ENCODE measurements around the gene ABLIM1. TPM values are rescaled to one million over a fixed set of nuclear protein-coding genes. Genes with fewer than 3 reads are reported as not detected.

ABLIM1 gene
- total and polyA plus RNA-seq, 2 experiments from 2014 or later: 21.9 to 45.1 TPM

DNA sequence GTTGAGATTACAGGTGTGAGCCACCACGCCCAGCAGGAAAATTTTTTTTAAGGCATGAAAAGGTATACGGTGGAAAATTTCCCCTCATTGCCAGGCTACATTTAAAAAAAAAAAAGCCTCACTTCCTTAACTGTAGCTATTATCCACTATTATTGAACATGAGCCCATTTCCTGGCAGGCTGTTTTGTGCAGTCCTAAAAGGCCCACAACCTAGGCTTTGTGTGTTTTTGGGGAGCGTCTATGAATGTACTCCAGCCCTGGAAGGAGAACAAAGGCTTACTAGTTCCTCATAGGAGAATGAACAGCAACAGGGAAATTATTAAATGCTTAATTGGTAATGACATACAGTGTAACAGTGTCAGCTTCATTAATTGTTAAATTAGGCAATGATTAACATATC is 111.0 kb downstream of the ABLIM1 start:
- H3K27me3 Mint-ChIP-seq (ENCODE audit: insufficient read depth, low read depth, poor library complexity): peaks cover 2% of the 10 kb centered on the region

More for the DNA sequence above, 111.0 kb downstream of the ABLIM1 start:
- no peak overlapping the region for H2AFZ ChIP-seq
- no peaks in the 10 kb centered on the region for H3F3A ChIP-seq (replicated peaks; ENCODE audit: low read depth)
- no peaks in the 10 kb centered on the region; the same call in 1 of the 2 replicates for H4K20me1 ChIP-seq (replicated peaks; ENCODE audit: insufficient read depth)
- no peak overlapping the region for H3K4me2 ChIP-seq
- no peak overlapping the region for H3K27ac ChIP-seq (ENCODE audit: low read depth)
- H3K9me2 ChIP-seq (ENCODE audit: insufficient read depth): no peaks in the 10 kb centered on the region
- H3K9me3 Mint-ChIP-seq: no peaks in the 10 kb centered on the region
- no peaks in the 10 kb centered on the region for H3K4me1 ChIP-seq (ENCODE audit: insufficient read depth)
- no peak overlapping the region for H3K27ac Mint-ChIP-seq
- H3K36me3 Mint-ChIP-seq (ENCODE audit: low read depth): no peaks in the 10 kb centered on the region; the same call in 2 of the 3 replicates
- no peak overlapping the region for H3K4me3 ChIP-seq
- no peak for TF ChIP-seq CREB1 (CRISPR knock-in tag; IDR thresholded peaks at IDR 0.05; ENCODE audit: low read depth)
- TF ChIP-seq EZH2phosphoT487 (IDR thresholded peaks at IDR 0.05; ENCODE audit: unreplicated experiment): no peak
- TF ChIP-seq ZNF114 (CRISPR knock-in tag; IDR thresholded peaks at IDR 0.05): no peak
- TF ChIP-seq ZNF331 (CRISPR knock-in tag; IDR thresholded peaks at IDR 0.05; ENCODE audit: low read depth): no peak
- TF ChIP-seq, protein P1, sequence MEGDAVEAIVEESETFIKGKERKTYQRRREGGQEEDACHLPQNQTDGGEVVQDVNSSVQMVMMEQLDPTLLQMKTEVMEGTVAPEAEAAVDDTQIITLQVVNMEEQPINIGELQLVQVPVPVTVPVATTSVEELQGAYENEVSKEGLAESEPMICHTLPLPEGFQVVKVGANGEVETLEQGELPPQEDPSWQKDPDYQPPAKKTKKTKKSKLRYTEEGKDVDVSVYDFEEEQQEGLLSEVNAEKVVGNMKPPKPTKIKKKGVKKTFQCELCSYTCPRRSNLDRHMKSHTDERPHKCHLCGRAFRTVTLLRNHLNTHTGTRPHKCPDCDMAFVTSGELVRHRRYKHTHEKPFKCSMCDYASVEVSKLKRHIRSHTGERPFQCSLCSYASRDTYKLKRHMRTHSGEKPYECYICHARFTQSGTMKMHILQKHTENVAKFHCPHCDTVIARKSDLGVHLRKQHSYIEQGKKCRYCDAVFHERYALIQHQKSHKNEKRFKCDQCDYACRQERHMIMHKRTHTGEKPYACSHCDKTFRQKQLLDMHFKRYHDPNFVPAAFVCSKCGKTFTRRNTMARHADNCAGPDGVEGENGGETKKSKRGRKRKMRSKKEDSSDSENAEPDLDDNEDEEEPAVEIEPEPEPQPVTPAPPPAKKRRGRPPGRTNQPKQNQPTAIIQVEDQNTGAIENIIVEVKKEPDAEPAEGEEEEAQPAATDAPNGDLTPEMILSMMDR (conservative IDR thresholded peaks at IDR 0.05; ENCODE audit: low read depth in 2 of 2): no peak
- TF ChIP-seq, protein P2, sequence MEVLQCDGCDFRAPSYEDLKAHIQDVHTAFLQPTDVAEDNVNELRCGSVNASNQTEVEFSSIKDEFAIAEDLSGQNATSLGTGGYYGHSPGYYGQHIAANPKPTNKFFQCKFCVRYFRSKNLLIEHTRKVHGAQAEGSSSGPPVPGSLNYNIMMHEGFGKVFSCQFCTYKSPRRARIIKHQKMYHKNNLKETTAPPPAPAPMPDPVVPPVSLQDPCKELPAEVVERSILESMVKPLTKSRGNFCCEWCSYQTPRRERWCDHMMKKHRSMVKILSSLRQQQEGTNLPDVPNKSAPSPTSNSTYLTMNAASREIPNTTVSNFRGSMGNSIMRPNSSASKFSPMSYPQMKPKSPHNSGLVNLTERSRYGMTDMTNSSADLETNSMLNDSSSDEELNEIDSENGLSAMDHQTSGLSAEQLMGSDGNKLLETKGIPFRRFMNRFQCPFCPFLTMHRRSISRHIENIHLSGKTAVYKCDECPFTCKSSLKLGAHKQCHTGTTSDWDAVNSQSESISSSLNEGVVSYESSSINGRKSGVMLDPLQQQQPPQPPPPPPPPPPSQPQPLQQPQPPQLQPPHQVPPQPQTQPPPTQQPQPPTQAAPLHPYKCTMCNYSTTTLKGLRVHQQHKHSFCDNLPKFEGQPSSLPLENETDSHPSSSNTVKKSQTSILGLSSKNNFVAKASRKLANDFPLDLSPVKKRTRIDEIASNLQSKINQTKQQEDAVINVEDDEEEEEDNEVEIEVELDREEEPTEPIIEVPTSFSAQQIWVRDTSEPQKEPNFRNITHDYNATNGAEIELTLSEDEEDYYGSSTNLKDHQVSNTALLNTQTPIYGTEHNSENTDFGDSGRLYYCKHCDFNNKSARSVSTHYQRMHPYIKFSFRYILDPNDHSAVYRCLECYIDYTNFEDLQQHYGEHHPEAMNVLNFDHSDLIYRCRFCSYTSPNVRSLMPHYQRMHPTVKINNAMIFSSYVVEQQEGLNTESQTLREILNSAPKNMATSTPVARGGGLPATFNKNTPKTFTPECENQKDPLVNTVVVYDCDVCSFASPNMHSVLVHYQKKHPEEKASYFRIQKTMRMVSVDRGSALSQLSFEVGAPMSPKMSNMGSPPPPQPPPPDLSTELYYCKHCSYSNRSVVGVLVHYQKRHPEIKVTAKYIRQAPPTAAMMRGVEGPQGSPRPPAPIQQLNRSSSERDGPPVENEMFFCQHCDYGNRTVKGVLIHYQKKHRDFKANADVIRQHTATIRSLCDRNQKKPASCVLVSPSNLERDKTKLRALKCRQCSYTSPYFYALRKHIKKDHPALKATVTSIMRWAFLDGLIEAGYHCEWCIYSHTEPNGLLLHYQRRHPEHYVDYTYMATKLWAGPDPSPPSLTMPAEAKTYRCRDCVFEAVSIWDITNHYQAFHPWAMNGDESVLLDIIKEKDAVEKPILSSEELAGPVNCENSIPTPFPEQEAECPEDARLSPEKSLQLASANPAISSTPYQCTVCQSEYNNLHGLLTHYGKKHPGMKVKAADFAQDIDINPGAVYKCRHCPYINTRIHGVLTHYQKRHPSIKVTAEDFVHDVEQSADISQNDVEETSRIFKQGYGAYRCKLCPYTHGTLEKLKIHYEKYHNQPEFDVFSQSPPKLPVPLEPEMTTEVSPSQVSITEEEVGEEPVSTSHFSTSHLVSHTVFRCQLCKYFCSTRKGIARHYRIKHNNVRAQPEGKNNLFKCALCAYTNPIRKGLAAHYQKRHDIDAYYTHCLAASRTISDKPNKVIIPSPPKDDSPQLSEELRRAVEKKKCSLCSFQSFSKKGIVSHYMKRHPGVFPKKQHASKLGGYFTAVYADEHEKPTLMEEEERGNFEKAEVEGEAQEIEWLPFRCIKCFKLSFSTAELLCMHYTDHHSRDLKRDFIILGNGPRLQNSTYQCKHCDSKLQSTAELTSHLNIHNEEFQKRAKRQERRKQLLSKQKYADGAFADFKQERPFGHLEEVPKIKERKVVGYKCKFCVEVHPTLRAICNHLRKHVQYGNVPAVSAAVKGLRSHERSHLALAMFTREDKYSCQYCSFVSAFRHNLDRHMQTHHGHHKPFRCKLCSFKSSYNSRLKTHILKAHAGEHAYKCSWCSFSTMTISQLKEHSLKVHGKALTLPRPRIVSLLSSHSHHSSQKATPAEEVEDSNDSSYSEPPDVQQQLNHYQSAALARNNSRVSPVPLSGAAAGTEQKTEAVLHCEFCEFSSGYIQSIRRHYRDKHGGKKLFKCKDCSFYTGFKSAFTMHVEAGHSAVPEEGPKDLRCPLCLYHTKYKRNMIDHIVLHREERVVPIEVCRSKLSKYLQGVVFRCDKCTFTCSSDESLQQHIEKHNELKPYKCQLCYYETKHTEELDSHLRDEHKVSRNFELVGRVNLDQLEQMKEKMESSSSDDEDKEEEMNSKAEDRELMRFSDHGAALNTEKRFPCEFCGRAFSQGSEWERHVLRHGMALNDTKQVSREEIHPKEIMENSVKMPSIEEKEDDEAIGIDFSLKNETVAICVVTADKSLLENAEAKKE (CRISPR knock-in tag; IDR thresholded peaks at IDR 0.05): no peak
- TF ChIP-seq EZH2 (IDR thresholded peaks at IDR 0.05; ENCODE audit: low read depth, unreplicated experiment): no peak
- TF ChIP-seq, protein P3, sequence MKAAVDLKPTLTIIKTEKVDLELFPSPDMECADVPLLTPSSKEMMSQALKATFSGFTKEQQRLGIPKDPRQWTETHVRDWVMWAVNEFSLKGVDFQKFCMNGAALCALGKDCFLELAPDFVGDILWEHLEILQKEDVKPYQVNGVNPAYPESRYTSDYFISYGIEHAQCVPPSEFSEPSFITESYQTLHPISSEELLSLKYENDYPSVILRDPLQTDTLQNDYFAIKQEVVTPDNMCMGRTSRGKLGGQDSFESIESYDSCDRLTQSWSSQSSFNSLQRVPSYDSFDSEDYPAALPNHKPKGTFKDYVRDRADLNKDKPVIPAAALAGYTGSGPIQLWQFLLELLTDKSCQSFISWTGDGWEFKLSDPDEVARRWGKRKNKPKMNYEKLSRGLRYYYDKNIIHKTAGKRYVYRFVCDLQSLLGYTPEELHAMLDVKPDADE (IDR thresholded peaks at IDR 0.05): no peak
- TF ChIP-seq STAT1 (IDR thresholded peaks at IDR 0.05; ENCODE audit: unreplicated experiment): no peak
- no peak for TF ChIP-seq POLR2AphosphoS5 (IDR thresholded peaks at IDR 0.05; ENCODE audit: low read depth)
- TF ChIP-seq JUNB (IDR thresholded peaks at IDR 0.05; ENCODE audit: unreplicated experiment): no peak
- no peak for TF ChIP-seq NANOG (IDR thresholded peaks at IDR 0.05; ENCODE audit: borderline replicate concordance)
- TF ChIP-seq, protein P4, sequence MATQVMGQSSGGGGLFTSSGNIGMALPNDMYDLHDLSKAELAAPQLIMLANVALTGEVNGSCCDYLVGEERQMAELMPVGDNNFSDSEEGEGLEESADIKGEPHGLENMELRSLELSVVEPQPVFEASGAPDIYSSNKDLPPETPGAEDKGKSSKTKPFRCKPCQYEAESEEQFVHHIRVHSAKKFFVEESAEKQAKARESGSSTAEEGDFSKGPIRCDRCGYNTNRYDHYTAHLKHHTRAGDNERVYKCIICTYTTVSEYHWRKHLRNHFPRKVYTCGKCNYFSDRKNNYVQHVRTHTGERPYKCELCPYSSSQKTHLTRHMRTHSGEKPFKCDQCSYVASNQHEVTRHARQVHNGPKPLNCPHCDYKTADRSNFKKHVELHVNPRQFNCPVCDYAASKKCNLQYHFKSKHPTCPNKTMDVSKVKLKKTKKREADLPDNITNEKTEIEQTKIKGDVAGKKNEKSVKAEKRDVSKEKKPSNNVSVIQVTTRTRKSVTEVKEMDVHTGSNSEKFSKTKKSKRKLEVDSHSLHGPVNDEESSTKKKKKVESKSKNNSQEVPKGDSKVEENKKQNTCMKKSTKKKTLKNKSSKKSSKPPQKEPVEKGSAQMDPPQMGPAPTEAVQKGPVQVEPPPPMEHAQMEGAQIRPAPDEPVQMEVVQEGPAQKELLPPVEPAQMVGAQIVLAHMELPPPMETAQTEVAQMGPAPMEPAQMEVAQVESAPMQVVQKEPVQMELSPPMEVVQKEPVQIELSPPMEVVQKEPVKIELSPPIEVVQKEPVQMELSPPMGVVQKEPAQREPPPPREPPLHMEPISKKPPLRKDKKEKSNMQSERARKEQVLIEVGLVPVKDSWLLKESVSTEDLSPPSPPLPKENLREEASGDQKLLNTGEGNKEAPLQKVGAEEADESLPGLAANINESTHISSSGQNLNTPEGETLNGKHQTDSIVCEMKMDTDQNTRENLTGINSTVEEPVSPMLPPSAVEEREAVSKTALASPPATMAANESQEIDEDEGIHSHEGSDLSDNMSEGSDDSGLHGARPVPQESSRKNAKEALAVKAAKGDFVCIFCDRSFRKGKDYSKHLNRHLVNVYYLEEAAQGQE (IDR thresholded peaks at IDR 0.05; ENCODE audit: unreplicated experiment): no peak
- H3K27me3 ChIP-seq (ENCODE audit: insufficient read depth): no peaks in the 10 kb centered on the region
- no peaks in the 10 kb centered on the region for H3K79me2 ChIP-seq (replicated peaks; ENCODE audit: insufficient read depth)
- H3K36me3 ChIP-seq (ENCODE audit: insufficient read depth): no peaks in the 10 kb centered on the region
- no peaks in the 10 kb centered on the region for H3K4me1 Mint-ChIP-seq
- no peak for ATAC-seq
- H3K4me3 Mint-ChIP-seq: no peak overlapping the region
- no peak for DNase-seq (ENCODE audit: low spot score)
